Cortex of kidney (tissue), 1 donor: Measurements from ENCODE around the gene CACTIN.
"Not testable (repeated sequence)": the region's sequence is repeated elsewhere in the genome, so short reads cannot be mapped to it uniquely, and the experiment has no call there.

ENCODE experiments used
- DNase-seq: peaks from one replicate; lab custom pipeline; 2025; lab: John Stamatoyannopoulos, UW

CACTIN gene

GRCh38 chr19:3626473-3627350 is at the start of gene CACTIN:
Gene CACTIN (minus strand): TSS chr19:3626790. CDS start chr19:3626762, 28 bp downstream.
- peak; percentile 58 for DNase-seq

- no peak for DNase-seq
These were observed 48.4 kb upstream of the CACTIN start for GRCh38 chr19:3674784-3675543.

- no peak for DNase-seq
These were observed 47.2 kb upstream of the CACTIN start for GRCh38 chr19:3673506-3674439.

- DNase-seq = no peak
These were observed 46.4 kb upstream of the CACTIN start for GRCh38 chr19:3672993-3673392.

DNA sequence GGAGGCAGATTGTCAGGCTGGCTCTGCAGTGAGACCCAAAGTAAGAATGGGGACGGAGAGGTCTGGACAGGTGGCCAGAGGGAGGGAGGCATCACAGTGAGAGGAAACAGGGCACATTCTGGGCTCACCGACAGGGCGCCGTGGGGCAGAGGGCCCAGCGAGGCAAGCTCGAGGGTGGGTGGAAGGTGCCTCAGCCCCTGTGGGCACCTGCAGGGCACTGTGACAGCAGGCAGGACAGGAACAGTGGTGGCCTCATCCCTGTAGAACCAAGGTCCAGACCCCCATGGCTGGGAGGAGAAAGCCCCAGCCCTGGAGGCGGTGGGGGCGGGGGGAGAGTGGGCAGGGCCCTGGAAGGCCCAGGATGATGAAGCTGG is 46.0 kb upstream of the CACTIN start:
- DNase-seq = no peak

DNA sequence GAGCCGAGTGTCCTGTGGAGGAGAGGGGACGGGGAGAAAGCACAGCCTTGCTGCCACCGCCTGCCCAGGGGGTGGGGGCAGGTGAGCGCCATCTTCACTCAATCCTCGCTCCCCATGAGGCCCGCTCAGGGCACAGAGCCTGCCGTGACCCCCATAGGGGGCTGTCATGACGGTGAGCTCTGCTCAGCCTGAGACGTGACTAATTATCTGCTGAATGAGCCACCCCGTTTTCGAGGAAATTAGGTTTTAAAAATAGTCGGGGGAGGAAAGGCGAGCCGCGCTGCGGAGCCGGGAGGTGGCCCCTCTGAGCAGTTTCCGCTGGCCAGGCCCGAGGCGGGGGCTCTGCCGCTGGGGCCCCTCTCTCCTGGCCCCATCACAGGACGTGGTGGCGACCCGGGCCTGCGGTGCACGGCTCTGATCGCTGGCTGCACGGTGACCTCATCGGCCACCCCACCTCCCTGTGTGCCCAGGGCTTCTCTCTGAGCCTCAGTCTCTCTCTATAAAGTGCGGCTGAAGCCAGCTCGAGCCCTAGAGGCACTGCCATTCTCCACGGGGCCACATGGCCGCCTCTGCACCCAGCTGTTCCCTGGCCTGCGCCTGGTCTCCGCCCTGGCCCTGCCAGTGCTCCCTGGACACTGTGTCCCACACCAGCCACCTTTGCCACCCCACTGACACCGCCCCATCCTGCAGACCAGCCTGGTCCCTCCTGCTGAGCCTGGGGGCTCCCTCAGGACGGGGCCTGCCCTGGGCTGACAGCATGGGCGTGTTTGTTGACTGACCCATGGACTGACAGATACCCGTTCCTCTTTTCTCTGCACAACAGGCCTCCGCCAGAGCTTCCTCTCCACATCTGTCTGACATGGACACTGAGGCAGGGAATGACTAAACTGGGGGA is 45.3 kb upstream of the CACTIN start:
- no peak for DNase-seq

DNA sequence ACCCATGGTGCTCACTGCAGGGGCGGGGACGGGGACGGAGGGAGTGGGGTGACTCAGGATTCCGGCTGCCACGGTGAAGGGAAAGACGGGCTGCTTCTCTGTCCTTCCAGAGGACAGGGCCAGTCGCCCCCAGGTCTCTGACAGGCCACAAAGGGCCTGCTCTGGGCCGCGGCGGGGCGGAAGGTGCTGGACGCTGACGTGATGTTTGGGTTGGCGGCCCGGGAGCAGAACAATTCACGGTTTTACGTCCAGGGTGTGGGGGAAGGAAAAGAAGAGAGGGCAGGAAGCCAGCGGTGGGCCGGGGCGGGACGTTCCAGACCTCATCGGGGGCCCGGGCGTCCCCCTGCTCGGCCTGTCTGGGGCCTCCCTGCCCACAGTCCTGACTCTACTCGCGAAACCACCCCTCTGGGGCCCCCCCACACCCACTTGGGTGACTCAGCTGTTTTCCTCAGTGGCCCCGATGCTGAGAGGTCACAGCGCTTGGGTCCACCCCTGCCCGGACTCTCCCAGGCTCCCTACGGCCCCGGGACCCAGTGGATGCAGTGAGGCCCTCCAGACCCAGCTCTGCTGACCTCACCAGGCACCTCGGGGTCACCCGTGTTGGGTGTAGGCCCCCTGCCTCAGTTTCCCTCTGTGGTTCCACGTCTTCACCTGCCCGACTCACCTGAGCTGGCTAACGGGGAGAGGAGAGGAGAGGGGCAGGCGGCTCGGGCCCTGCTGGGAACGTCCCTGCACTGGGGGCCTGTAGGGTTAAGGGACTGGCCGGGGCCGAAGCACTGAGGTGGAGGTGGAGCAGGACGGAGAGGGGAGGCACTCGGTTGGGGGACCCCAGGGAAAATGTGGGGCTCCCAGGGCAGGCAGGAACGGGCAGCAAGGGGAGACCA is 44.4 kb upstream of the CACTIN start:
- DNase-seq = no peak

DNA sequence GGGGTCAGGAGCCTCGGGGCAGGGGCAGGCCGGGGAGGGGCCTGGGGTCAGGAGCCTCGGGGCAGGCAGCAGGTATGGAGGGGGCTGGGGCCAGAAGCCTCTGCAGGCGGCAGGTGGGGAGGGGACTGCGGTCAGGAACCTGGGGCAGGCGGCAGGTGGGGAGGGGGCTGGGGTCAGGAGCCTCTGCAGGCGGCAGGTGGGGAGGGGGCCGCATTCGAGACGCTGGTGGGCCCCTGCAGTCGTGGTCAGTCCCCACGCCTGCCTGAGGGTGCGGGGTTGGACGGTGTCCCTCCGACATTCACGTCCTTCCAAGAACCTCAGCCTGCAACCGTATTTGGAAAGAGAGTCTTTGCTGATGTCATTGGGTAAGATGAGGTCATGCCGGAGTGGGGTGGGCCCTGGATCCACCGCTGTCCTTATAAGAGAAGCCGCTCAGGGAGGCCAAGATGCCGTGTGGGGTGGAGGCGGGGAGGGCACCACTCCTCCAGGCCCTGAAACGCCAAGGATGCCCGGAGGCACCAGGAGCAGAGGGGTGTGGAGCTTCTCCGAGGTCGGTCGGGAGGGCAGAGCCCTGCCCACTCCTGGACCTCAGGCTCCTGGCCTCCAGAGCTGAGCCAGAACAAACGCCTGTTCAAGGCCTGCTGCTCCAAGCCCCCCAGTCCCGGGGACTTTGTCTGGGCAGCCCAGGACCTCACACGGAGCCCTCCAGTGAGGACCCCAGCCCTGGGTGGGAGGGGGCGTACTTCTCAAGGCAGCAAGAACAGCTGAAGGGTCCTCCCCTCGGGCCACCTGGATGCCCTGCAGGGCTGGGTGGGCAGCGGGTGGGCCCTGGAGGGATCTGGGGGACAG is 43.6 kb upstream of the CACTIN start:
- DNase-seq = no peak

DNA sequence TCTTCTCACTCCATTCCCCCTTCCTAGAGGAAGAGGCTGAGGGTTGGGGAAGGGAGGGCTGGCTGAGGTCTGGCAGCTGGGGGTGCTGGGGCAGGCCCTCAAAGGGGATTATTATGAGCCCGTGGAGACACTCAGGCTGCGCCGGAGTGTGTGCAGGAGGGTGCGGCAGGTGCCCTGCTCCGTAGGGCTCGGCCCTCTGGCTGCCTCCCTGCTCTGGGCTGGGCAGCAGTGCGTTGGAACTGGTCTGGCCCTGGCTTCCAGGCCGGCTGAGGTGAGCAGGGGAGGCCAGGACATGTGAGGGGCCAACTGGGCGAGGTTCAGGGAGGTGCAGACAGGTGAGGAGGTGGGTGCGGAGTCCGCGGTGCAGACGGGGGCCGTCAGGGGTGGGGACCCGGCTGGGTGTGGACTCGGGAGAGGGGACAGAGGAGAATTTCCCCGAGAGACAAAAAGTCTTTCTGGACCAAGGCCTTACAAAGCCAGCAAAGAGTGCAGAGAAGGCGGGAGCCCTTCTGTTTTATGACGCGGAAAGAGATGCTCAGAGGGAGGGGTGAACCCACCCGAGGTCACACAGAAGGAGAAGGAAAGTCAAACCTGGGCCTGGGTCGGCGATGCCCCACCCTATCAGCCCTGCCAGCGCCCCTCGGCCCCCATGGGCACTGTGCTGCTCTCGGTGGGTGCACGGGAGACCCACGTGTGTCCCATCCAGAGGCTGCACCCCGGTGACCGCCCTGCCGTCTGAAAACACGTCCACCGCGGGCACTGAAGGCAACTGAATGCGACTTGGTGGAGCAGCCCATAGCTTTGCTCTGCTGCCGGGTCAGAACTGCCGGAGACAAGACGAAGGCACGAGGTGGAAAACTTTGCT is 42.7 kb upstream of the CACTIN start:
- no peak for DNase-seq

DNA sequence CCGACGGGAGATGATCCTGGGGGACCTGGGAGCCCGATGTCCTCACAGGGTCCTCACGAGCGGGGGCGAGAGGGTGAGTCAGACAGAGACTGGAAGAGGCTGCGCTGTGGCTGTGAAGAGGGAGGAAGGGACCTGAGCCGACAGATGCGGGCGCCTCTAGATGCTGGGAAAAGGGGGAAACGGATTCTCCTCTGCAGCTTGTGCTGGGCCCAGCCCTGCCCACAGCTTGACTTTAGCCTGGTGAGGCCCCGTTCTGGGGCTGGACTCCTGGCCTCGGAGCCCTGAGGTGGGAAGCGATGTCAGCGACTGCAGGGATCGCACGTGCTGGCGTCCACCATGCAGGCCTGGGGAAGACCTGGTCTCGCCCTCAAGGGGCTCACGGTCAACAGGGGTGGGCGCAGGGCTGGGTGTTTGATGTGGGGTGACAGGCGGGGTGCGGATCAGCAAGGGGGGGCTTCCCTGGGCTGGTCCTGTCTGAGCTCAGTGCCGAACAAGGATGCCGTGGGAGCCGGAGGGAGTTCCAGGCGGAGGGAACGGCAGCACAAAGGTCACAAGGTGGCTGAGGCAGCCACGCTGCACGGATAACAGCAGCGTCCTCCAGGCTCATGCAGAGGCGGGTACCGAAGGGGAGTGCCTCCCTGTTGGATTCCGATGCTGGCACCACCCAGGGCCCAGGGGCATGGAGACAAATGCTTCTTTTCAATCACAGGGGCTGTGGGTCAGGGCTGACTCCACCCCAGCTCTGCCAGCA is 41.9 kb upstream of the CACTIN start:
- DNase-seq = no peak

GRCh38 chr19:3667766-3668165 is 41.2 kb upstream of the CACTIN start:
- no peak for DNase-seq

DNA sequence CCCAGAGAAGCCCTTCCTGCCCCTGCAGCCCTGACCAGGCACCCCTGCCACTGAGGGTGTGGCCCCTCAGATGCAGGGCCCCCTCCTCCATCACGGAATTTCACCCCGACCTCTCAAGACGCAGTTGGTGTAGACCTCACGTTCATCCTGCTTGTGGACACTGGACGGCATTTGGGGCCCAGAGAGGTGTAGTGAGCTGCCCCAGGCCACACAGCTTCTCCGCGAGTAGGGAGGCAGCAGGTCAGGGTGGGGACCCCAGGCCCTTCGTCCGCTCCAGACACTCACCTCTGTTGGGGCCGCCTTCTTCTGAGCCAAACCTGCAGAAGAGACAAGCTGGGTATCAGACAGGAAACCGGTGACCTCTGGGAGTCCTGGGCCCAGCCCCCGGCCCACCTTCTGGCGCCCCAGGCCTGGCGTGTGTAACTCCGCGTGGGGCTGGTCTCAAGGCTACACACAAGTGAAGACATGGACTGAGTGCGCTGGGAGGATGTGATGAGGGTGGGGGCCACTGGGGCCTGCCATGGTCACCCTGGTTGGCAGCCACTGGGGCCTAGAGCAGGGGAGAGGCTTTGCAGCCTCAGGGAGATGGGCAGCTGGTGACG is 40.5 kb upstream of the CACTIN start:
- no peak for DNase-seq

GRCh38 chr19:3666545-3666856 is 39.9 kb upstream of the CACTIN start:
- DNase-seq = not testable (repeated sequence)

DNA sequence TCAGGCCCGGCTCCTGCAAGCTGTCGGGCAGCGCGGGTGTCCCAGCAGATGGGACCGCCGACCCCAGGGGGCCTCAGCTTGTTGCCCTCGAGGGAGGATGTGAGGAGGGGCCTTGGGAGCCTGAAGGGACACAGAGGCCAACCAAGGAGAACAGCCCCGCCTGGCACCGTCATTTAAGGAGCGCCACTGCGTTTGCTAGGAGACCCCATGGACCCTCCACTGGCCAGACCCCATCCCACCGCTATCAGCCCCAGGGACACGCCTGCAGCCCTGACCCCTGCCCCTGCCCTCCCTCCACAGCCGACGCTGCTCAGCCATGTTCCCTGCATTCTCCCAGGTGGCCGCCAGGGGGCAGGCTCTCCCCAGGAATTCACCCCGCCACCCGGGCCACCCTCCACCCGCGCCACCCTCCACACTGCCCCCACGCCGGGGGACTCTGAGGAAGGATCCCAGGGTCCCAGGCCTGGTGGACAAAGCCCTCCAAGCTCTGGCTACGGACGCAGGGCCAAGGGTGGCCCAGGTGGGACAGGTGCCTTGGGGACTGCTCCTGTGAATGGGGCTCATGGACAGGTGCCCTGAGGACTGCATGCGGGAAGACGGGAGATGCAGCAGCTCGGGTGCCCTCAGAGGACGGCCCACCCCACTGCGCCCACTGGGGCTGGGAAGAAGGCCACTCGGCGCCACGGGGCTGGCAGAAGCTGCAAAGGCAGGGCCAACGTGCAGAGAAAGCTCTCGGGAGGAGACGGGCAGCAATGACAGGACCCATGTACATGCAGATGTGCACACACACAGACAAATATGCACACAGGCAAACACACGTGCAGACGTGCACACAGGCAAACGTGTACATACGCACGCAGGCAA is 39.3 kb upstream of the CACTIN start:
- no peak for DNase-seq

GRCh38 chr19:3664879-3665642 is 38.5 kb upstream of the CACTIN start:
- no peak for DNase-seq
